Ishikawa (cell line): ENCODE results near the gene ODR4.

Source experiments
- CEBPB ChIP-seq: IDR thresholded peaks from 2 replicates; pipeline ENCODE4 v1.6.1; 2012
- CREB1 ChIP-seq: IDR thresholded peaks from 2 replicates; pipeline ENCODE4 v1.6.1; 2012; ENCODE audit warnings: low read depth
- EGR1 ChIP-seq: IDR thresholded peaks from 2 replicates; pipeline ENCODE4 v1.6.1; 2012
- EP300 ChIP-seq: IDR thresholded peaks from 2 replicates; pipeline ENCODE4 v1.6.1; 2012; ENCODE audit warnings: borderline replicate concordance
- FOXM1 ChIP-seq: IDR thresholded peaks from 2 replicates; pipeline ENCODE4 v1.6.1; 2012; ENCODE audit warnings: low read depth, borderline replicate concordance
- MAX ChIP-seq: IDR thresholded peaks from 2 replicates; pipeline ENCODE4 v1.6.1; 2012
- NFIC ChIP-seq: IDR thresholded peaks from 2 replicates; pipeline ENCODE4 v1.6.1; 2012
- RAD21 ChIP-seq: IDR thresholded peaks from 2 replicates; pipeline ENCODE4 v1.6.1; 2012; ENCODE audit warnings: low read depth
- REST ChIP-seq: IDR thresholded peaks from 2 replicates; pipeline ENCODE4 v1.6.1; 2012; ENCODE audit warnings: low read depth, mild to moderate bottlenecking
- TAF1 ChIP-seq: IDR thresholded peaks from 2 replicates; pipeline ENCODE4 v1.6.1; 2012; ENCODE audit warnings: low read depth, mild to moderate bottlenecking
- TCF12 ChIP-seq: IDR thresholded peaks from 2 replicates; pipeline ENCODE4 v1.6.1; 2012; ENCODE audit warnings: low read depth
- TEAD4 ChIP-seq: IDR thresholded peaks from 2 replicates; pipeline ENCODE4 v1.6.1; 2012
- USF1 ChIP-seq: IDR thresholded peaks from 2 replicates; pipeline ENCODE4 v1.6.1; 2012
- YY1 ChIP-seq: IDR thresholded peaks from 2 replicates; pipeline ENCODE4 v1.6.1; 2012; ENCODE audit warnings: low read depth
- ZBTB7A ChIP-seq: IDR thresholded peaks from 2 replicates; pipeline ENCODE4 v1.6.1; 2012; ENCODE audit warnings: low read depth

ODR4 gene

DNA sequence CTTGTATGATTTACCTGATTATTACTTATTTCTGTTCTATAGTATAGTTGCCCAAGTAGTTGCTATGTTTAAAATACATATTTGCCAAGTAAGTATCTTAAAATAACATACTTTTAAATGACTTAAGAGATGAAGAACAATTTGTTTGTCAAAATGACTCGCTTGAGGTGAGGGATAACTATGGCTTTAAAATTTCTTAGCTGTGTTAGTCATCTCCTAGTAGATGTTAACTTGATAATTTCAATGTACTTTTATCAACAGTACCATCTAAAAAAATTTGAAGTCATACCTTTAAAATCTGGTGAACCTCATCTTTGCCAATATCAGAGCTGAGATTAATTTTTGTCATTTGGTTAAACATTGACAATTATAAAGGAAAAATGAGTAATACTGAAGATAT lies 37.7 kb downstream of the ODR4 start:
- TF ChIP-seq CREB1 (no peak), EGR1 (no peak), NFIC (no peak), REST (no peak), EP300 (no peak), RAD21 (no peak), TCF12 (no peak), FOXM1 (no peak), TAF1 (no peak), MAX (no peak), YY1 (no peak), TEAD4 (no peak), CEBPB (no peak), USF1 (no peak), ZBTB7A (no peak)

DNA sequence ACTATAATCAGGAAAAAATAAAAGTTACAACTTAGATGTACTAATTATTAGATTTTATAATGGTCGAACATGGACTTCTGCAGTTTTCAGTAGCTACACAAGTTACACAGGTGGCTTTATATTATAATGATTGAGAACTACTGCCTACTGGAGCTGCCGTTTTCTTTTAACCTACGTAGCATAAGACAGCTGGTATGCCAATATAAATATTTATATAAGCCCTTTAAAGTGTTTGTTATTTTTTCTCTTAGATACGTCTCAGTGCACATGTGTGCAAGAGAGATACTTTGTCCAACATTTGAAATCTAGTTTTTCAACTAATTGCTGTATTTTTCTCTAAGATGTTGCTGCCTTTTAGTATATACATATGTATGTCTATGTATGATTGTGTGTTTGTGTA lies 42.9 kb downstream of the ODR4 start:
- TF ChIP-seq NFIC, result no peak
- TF ChIP-seq TAF1, result no peak
- no peak for TF ChIP-seq CEBPB
- TF ChIP-seq MAX, result no peak
- no peak for TF ChIP-seq TCF12
- TF ChIP-seq CREB1, result no peak
- TF ChIP-seq RAD21, result no peak
- TF ChIP-seq FOXM1, result no peak
- no peak for TF ChIP-seq ZBTB7A
- no peak for TF ChIP-seq EGR1
- TF ChIP-seq TEAD4, result no peak
- no peak for TF ChIP-seq EP300
- TF ChIP-seq USF1, result no peak
- no peak for TF ChIP-seq REST

DNA sequence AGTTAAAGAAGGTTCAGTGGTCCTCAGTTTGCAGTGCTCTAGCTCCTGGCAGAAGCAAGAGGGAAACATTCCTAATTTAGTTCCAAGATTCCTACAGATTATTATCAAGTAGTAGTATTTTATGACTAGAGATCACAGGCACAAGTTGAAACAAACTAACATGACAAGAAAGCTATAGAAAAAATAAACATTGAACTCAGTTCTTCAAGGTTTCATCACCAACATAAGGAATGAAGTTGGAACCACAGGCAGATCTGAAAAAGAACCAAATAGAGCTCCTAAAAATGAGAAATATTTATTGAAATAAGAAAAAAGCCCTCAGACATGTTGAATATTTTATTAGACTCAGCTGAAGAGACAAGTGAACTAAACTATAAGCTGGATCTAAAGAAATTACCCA lies 44.7 kb downstream of the ODR4 start:
- TF ChIP-seq ZBTB7A, result no peak
- no peak for TF ChIP-seq USF1
- TF ChIP-seq TEAD4, result no peak
- TF ChIP-seq RAD21, result no peak
- no peak for TF ChIP-seq TCF12
- no peak for TF ChIP-seq FOXM1
- no peak for TF ChIP-seq EP300
- no peak for TF ChIP-seq TAF1

GRCh38 chr1:186420923-186421322 lies 45.3 kb downstream of the ODR4 start:
- no peak for TF ChIP-seq EGR1
- no peak for TF ChIP-seq NFIC
- no peak for TF ChIP-seq CEBPB
- TF ChIP-seq YY1, result no peak

- TF ChIP-seq TCF12 (no peak), ZBTB7A (no peak), YY1 (no peak), FOXM1 (no peak), REST (no peak), USF1 (no peak)
These were observed 45.8 kb downstream of the ODR4 start for GRCh38 chr1:186421446-186421845.
